Measurements from ENCODE around the gene OR1B1. TPM values are rescaled to one million over a fixed set of nuclear protein-coding genes. Genes with fewer than 3 reads are reported as not detected.
"Not testable (repeated sequence)": the region's sequence is repeated elsewhere in the genome, so short reads cannot be mapped to it uniquely, and the experiment has no call there.

OR1B1 gene
- not detected for polyA plus RNA-seq (ENCODE audit: insufficient read length in 4 of 4)

GRCh38 chr9:122657527-122657926 is at the start of gene OR1B1:
Gene OR1B1 (minus strand): TSS chr9:122657627.
- no peak for DNase-seq (ENCODE audit: low read depth in 4 of 4, low spot score in 3 of 4)

GRCh38 chr9:122695696-122696095 is 38.3 kb upstream of the OR1B1 start:
- no peak for DNase-seq (ENCODE audit: low read depth in 4 of 4, low spot score in 3 of 4)

- no peak for DNase-seq (ENCODE audit: low read depth in 4 of 4, low spot score in 3 of 4)
Observed at GRCh38 chr9:122684851-122685250, 27.4 kb upstream of the OR1B1 start.

- DNase-seq (ENCODE audit: low read depth in 4 of 4, low spot score in 3 of 4), result no peak
Observed at GRCh38 chr9:122672481-122672880, 15.1 kb upstream of the OR1B1 start.

GRCh38 chr9:122661416-122661815 is 4.0 kb upstream of the OR1B1 start, which contains the start of gene OR1L1:
Gene OR1L1 (plus strand): TSS chr9:122661716. CDS start chr9:122661716, 0 bp downstream.
- no peak for DNase-seq (ENCODE audit: low read depth in 4 of 4, low spot score in 3 of 4)

GRCh38 chr9:122656378-122656777 is 1.0 kb downstream of the OR1B1 start:
- no peak for DNase-seq (ENCODE audit: low read depth in 4 of 4, low spot score in 3 of 4)

GRCh38 chr9:122642226-122642625 is 15.2 kb downstream of the OR1B1 start:
- no peak for DNase-seq (ENCODE audit: low read depth in 4 of 4, low spot score in 3 of 4)

GRCh38 chr9:122619996-122620395 is 37.4 kb downstream of the OR1B1 start:
- no peak for DNase-seq (ENCODE audit: low read depth in 4 of 4, low spot score in 3 of 4)

GRCh38 chr9:122614362-122614761 is 43.1 kb downstream of the OR1B1 start, which contains the start of gene OR1Q1:
Gene OR1Q1 (plus strand): TSS chr9:122614738. CDS start chr9:122614738, 0 bp downstream.
- DNase-seq (ENCODE audit: low read depth in 4 of 4, low spot score in 3 of 4), result no peak

GRCh38 chr9:122609804-122610203 is 47.6 kb downstream of the OR1B1 start:
- no peak for DNase-seq (ENCODE audit: low read depth in 4 of 4, low spot score in 3 of 4)

- no peak for DNase-seq (ENCODE audit: low read depth in 4 of 4, low spot score in 3 of 4)
Observed at GRCh38 chr9:122606587-122606986, 50.8 kb downstream of the OR1B1 start.

GRCh38 chr9:122605691-122606090 is 51.7 kb downstream of the OR1B1 start:
- DNase-seq (ENCODE audit: low read depth in 4 of 4, low spot score in 3 of 4), result no peak

- not testable (repeated sequence) for DNase-seq (ENCODE audit: low read depth in 4 of 4, low spot score in 3 of 4)
Observed at GRCh38 chr9:122583284-122583683, 74.1 kb downstream of the OR1B1 start, which contains the start of gene OR1L8. Gene OR1L8 (minus strand): TSS chr9:122583384. CDS start chr9:122568477, 14,907 bp downstream.

GRCh38 chr9:122580360-122580759 is 77.1 kb downstream of the OR1B1 start:
- DNase-seq (ENCODE audit: low read depth in 4 of 4, low spot score in 3 of 4), result no peak

GRCh38 chr9:122579874-122580273 is 77.6 kb downstream of the OR1B1 start:
- DNase-seq (ENCODE audit: low read depth in 4 of 4, low spot score in 3 of 4), result no peak

Other genes with a start within 250 kb of the OR1B1 start
- not detected for gene OR1J1, start 179.7 kb downstream of the OR1B1 start, polyA plus RNA-seq (ENCODE audit: insufficient read length in 4 of 4)
- gene OR1J2, start 146.8 kb downstream of the OR1B1 start, polyA plus RNA-seq (ENCODE audit: insufficient read length in 4 of 4), result not detected
- gene OR1J4, start 138.5 kb downstream of the OR1B1 start, polyA plus RNA-seq (ENCODE audit: insufficient read length in 4 of 4), result not detected
- gene OR1N1, start 130.3 kb downstream of the OR1B1 start, polyA plus RNA-seq (ENCODE audit: insufficient read length in 4 of 4), result not detected
- gene OR1N2, start 104.5 kb downstream of the OR1B1 start, polyA plus RNA-seq (ENCODE audit: insufficient read length in 4 of 4), result not detected
- gene OR1L8, start 74.2 kb downstream of the OR1B1 start, polyA plus RNA-seq (ENCODE audit: insufficient read length in 4 of 4), result under 1 TPM; 0.11 to 0.30 (median 0.20) TPM
- not detected for gene OR1Q1, start 42.9 kb downstream of the OR1B1 start, polyA plus RNA-seq (ENCODE audit: insufficient read length in 4 of 4)
- not detected for gene OR1L1, start 4.1 kb upstream of the OR1B1 start, polyA plus RNA-seq (ENCODE audit: insufficient read length in 4 of 4)
- not detected for gene OR1L3, start 17.5 kb upstream of the OR1B1 start, polyA plus RNA-seq (ENCODE audit: insufficient read length in 4 of 4)
- gene OR1L4, start 66.4 kb upstream of the OR1B1 start, polyA plus RNA-seq (ENCODE audit: insufficient read length in 4 of 4), result not detected
- not detected for gene OR1L6, start 84.7 kb upstream of the OR1B1 start, polyA plus RNA-seq (ENCODE audit: insufficient read length in 4 of 4)
- gene OR5C1, start 131.3 kb upstream of the OR1B1 start, polyA plus RNA-seq (ENCODE audit: insufficient read length in 4 of 4), result not detected
- not detected for gene OR1K1, start 142.5 kb upstream of the OR1B1 start, polyA plus RNA-seq (ENCODE audit: insufficient read length in 4 of 4)
- 10 to 100 TPM; 31.4 to 40.2 (median 33.6) TPM for gene PDCL, start 171.0 kb upstream of the OR1B1 start, polyA plus RNA-seq (ENCODE audit: insufficient read length in 4 of 4)
- 10 to 100 TPM; 35.7 to 44.6 (median 43.7) TPM for gene RC3H2, start 247.7 kb upstream of the OR1B1 start, polyA plus RNA-seq (ENCODE audit: insufficient read length in 4 of 4)

All from left renal pelvis (tissue), 4 donors.